ENCODE results near the gene AVL9.

The AVL9 gene

DNA sequence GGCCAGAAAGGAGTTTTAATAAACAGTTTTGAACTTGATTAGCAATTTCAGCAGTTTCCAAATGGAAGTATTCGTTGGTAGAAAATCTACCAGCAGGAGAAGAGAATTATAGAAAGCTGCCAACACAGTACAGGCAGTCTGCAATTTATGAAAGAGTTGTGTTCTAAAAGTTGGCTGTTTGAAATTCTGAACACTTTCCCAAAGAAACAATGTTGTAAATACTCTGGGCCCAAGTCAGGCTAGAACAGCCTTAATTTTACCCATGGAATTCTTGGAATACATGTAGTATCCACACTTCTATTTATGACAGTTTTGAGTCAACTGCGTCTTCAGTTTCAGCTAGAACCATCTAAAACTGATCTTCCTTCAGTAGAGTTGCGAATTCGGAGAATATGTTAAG is 42.5 kb downstream of the AVL9 start:
- DNase-seq (ENCODE audit: extremely low read depth, low read depth) = no peak
- TF ChIP-seq, protein P1, sequence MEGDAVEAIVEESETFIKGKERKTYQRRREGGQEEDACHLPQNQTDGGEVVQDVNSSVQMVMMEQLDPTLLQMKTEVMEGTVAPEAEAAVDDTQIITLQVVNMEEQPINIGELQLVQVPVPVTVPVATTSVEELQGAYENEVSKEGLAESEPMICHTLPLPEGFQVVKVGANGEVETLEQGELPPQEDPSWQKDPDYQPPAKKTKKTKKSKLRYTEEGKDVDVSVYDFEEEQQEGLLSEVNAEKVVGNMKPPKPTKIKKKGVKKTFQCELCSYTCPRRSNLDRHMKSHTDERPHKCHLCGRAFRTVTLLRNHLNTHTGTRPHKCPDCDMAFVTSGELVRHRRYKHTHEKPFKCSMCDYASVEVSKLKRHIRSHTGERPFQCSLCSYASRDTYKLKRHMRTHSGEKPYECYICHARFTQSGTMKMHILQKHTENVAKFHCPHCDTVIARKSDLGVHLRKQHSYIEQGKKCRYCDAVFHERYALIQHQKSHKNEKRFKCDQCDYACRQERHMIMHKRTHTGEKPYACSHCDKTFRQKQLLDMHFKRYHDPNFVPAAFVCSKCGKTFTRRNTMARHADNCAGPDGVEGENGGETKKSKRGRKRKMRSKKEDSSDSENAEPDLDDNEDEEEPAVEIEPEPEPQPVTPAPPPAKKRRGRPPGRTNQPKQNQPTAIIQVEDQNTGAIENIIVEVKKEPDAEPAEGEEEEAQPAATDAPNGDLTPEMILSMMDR (IDR thresholded peaks at IDR 0.05; ENCODE audit: low read depth, low read length) = no peak

DNA sequence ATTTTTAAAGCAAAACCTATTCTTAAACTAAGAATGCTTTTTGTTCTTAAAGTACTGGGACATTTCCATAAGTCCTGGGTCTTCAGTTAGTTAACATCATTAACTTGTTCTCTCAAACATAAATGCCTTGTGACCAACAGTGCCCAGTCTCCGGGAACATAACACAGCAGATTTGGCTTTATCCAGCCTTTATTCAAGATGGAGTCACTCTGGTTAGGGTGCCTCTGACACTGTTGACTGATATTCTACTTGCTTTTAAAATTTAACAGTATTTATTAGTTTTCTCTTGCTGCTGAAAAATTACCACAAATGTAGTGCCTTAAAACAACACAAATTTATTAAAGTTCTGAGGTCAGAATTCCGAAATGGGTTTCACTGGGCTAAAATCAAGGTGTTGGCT is 44.1 kb downstream of the AVL9 start:
- no peak for DNase-seq (ENCODE audit: extremely low read depth, low read depth)
- TF ChIP-seq, protein P1 (IDR thresholded peaks at IDR 0.05; ENCODE audit: low read depth, low read length) = no peak

DNA sequence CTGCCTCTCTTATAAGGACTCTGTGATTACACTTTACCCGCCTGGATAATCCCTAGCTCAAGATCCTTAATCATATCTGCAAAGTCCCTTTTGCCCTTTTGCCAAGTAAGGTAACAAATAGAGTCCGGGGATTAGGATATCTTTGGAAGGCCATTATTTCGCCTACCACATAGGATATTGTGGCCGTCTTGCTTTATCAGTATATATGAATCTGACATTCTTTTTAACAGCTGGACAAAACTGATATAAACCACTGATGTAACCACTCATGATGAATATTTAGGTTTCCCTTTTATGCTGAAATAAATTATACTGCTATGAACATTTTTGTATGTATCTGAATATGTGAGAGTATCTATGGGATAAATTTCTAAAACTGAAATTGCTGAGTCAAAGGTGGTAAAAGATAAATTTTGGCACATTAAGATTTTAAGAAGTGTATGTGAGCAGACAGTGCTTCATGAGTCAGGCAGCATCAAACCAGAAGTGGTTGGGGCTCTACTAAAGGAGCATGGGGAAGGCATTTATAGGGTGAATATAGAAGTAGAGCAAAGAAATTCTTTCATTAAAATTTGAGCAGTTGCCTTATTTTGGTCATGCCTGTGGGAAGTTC is 44.7 kb downstream of the AVL9 start:
- no peak for DNase-seq (ENCODE audit: extremely low read depth, low read depth)
- TF ChIP-seq, protein P1 (IDR thresholded peaks at IDR 0.05; ENCODE audit: low read depth, low read length) = no peak

DNA sequence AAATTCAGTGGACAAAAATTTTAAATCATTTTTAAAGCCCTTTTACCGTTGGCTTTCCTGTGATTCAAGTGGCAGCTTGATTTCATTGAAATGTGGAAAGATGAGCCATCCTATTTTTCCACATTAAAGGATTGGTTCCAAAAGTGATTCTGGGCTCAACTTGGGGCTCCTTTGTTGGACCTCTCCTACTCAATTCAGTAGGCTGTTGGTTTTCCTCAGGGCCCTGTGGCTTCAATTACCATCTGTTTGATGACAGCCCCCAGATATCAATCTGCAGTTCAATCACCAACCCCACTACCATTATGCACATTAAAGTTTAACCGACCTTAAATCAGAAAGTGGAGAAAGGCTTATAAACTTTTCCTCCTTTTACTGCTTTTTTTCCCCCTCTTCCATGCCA is 47.3 kb downstream of the AVL9 start:
- DNase-seq (ENCODE audit: extremely low read depth, low read depth) = no peak
- TF ChIP-seq, protein P1 (IDR thresholded peaks at IDR 0.05; ENCODE audit: low read depth, low read length) = no peak

DNA sequence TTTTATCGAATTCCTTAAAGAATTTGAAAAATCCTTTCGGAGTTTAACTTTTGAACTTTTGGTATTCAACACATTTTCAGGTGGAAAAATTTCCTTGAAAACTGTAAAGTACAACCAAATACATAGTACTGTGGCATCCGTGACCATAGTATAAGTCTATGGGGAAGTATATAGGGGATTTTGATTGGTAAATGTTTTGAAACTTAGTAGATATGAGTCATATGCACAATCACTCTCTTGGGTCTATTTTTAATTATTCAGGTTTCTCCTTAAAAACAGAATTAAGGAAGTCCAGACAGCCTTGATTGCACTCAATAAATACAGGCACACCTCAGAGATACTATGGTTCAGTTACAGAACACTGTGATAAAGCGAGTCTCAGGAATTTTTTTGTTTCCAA is 64.2 kb downstream of the AVL9 start:
- TF ChIP-seq, protein P1 (IDR thresholded peaks at IDR 0.05; ENCODE audit: low read depth, low read length) = no peak
- no peak for DNase-seq (ENCODE audit: extremely low read depth, low read depth)

DNA sequence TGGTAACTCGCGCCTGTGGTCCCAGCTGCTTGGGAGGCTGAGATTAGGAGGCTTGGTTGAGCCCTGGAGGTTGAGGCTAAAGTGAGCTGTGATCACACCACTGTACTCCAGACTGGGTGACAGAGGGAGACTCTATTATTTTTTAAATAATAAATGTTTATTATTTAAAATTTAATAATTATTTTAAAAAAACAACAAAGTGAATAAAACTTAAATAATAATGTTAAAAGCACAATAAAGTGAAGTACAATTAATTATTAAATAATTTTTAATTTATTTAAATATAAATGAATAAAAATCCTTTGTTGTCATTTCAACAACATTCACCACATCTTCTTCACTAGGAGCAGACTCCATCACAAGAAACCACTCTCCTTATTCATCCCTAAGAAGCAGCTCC is 64.8 kb downstream of the AVL9 start:
- TF ChIP-seq, protein P1 (IDR thresholded peaks at IDR 0.05; ENCODE audit: low read depth, low read length) = no peak
- no peak for DNase-seq (ENCODE audit: extremely low read depth, low read depth)

DNA sequence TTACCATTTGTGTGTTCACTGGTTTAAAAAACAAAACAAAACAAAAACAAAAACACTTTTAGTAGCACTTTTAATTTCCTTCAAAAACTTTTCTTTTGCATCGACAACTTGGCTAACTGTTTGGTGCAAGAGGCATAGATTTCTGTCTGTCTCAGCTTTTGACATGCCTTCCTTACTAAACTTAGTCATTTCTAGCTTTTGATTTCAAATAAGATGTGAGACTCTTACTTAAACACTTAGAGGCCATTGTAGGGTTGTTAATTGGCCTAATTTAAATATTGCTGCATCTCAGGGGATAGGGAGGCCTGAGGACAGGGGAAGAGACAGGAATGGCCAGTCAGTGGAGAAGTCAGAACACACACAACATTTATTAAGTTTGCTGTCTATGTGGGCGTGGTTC is 66.3 kb downstream of the AVL9 start:
- TF ChIP-seq, protein P1 (IDR thresholded peaks at IDR 0.05; ENCODE audit: low read depth, low read length) = no peak

More for the DNA sequence above, 66.3 kb downstream of the AVL9 start:
- DNase-seq (ENCODE audit: extremely low read depth, low read depth) = no peak
